ENCODE data around the gene TREML2. TPM values are rescaled to one million over a fixed set of nuclear protein-coding genes. Genes with fewer than 3 reads are reported as not detected.
A peak's percentile ranks its signal among the peaks of the same experiment; 100 is the strongest.

The TREML2 gene
- total RNA-seq, 1 experiment from 2014 or later = not detected

DNA sequence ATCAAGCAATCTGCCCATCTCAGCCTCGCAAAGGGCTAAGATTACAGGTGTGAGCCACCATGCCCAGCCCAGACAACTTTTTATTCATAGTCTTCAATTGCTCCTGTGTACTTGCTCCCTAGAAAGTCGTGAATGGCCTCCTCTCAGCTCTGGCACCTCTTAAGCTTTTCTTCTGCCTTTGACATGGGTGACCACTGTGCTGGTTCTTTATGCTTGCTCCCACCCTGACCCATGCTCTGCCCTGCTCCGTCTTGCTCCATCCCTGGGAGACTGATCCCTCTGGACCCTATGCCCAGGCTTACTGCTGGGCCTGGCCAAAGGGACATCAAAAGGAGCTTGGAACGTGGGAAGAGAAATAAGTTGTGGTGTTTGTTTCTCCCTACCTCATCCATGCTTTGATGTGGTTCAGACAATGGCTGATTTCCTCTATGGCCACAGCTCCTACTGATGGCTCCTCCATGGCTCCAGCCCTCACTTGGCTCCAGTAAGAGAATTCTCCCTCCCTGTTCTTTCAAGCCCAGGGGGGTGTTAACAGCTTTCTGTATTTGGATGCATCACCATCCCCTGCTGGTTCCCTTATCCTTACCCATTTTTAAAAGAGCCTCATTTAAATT, 30.3 kb downstream of the TREML2 start:
- no peaks in the 10 kb centered on the region for H3K79me2 ChIP-seq (ENCODE audit: low read length)
- no peak for DNase-seq
- ATAC-seq = no peak
- POLR2A ChIA-PET (ENCODE audit: unreplicated experiment) = no interaction called here
- H3F3A ChIP-seq (ENCODE audit: low read length, unreplicated experiment) = no peaks in the 10 kb centered on the region
- H3K4me1 ChIP-seq (ENCODE audit: insufficient read depth, low read length) = no peaks in the 10 kb centered on the region
- intact Hi-C loops (cut with micrococcal nuclease) = no loop called here
- H3K4me2 ChIP-seq (ENCODE audit: low read length) = no peak overlapping the region
- H2AFZ ChIP-seq (ENCODE audit: low read length) = no peak overlapping the region
- no TSS peak for BruUV-seq (replicated peaks)
- H3K36me3 ChIP-seq (ENCODE audit: low read depth, low read length) = no peaks in the 10 kb centered on the region
- TF ChIP-seq EZH2phosphoT487 (IDR thresholded peaks at IDR 0.05; ENCODE audit: borderline replicate concordance, low read length) (no peak), EZH2 (IDR thresholded peaks at IDR 0.05; ENCODE audit: low read length, unreplicated experiment) (no peak)
- TF ChIP-seq, protein P1, sequence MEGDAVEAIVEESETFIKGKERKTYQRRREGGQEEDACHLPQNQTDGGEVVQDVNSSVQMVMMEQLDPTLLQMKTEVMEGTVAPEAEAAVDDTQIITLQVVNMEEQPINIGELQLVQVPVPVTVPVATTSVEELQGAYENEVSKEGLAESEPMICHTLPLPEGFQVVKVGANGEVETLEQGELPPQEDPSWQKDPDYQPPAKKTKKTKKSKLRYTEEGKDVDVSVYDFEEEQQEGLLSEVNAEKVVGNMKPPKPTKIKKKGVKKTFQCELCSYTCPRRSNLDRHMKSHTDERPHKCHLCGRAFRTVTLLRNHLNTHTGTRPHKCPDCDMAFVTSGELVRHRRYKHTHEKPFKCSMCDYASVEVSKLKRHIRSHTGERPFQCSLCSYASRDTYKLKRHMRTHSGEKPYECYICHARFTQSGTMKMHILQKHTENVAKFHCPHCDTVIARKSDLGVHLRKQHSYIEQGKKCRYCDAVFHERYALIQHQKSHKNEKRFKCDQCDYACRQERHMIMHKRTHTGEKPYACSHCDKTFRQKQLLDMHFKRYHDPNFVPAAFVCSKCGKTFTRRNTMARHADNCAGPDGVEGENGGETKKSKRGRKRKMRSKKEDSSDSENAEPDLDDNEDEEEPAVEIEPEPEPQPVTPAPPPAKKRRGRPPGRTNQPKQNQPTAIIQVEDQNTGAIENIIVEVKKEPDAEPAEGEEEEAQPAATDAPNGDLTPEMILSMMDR (conservative IDR thresholded peaks at IDR 0.05; ENCODE audit: low read depth, low read length) = no peak
- no peaks in the 10 kb centered on the region for H4K20me1 ChIP-seq (ENCODE audit: low read length)
- no peak overlapping the region for H3K4me3 ChIP-seq (ENCODE audit: low read length)
- CTCF ChIA-PET = no interaction called here
- H3K9me3 ChIP-seq (ENCODE audit: low read length) = no peaks in the 10 kb centered on the region
- peaks cover 18% of the 10 kb centered on the region; the same call in 1 of the 2 replicates for H3K27me3 ChIP-seq (ENCODE audit: low read length)
- H3K9me2 ChIP-seq (replicated peaks; ENCODE audit: low read length) = no peaks in the 10 kb centered on the region
- no peak overlapping the region for H3K9ac ChIP-seq (ENCODE audit: low read length)
- H3K27ac ChIP-seq (ENCODE audit: low read length) = no peak overlapping the region

DNA sequence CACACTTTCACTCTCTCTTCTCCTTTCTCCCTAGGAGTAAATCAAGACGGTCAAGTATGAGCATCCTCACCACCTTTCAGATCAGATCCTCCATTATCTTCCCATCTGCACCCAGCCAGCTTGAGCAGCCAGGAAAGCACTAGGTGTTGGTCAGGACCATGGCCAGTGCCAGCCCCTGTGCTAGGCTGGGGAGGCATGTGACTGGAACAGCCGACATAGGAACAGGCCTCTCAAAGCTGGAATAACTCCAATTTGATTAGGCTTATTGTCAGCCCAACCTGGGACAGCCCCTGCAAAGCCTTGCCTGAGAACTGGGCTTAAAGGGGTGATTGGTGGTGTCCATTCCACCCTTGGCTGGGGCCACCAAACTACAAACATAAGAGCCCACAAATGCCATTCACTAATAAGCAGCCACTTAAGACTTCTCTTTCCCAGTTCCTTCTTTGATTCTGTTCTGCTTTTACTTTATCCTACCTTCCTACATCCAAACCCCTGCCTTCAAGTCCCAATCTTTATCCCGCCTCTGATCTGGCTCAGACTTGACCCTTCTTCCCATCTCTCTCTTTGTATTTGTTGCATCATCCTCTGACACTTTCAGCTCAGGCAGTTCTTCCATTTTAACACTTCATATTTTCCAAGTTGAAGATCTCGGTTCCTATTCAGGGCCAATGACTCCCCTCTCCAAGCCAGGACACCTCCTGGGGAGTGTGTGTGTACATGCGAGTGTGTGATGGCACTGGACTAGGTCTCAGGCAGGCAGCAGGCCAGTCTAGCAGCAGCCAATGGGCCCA, 33.6 kb downstream of the TREML2 start:
- 0 out of 2 replicates have a peak, but pooled peaks cover 15% of the 10 kb centered on the region for H3K27me3 ChIP-seq (ENCODE audit: low read length)
- POLR2A ChIA-PET (ENCODE audit: unreplicated experiment) = interaction anchor here (0.6 kb wide), 1 partner anchor 8 kb away, joined by 4 read pairs; no protein-coding TSS in a partner anchor
- H3K79me2 ChIP-seq (ENCODE audit: low read length) = no peaks in the 10 kb centered on the region
- no peaks in the 10 kb centered on the region for H3K9me3 ChIP-seq (ENCODE audit: low read length)
- no peaks in the 10 kb centered on the region for H4K20me1 ChIP-seq (ENCODE audit: low read length)
- H3K4me3 ChIP-seq (ENCODE audit: low read length) = no peak overlapping the region
- intact Hi-C loops (cut with micrococcal nuclease) = no loop called here
- BruUV-seq (replicated peaks) = no TSS peak
- no peak overlapping the region for H3K4me2 ChIP-seq (ENCODE audit: low read length)
- H3K9ac ChIP-seq (ENCODE audit: low read length) = no peak overlapping the region
- no peak for ATAC-seq
- no peaks in the 10 kb centered on the region for H3K4me1 ChIP-seq (ENCODE audit: insufficient read depth, low read length)
- TF ChIP-seq EZH2phosphoT487 (IDR thresholded peaks at IDR 0.05; ENCODE audit: borderline replicate concordance, low read length) (no peak), EZH2 (IDR thresholded peaks at IDR 0.05; ENCODE audit: low read length, unreplicated experiment) (no peak)
- TF ChIP-seq, protein P1 (conservative IDR thresholded peaks at IDR 0.05; ENCODE audit: low read depth, low read length) = no peak
- H2AFZ ChIP-seq (ENCODE audit: low read length) = no peak overlapping the region
- DNase-seq = peak; percentile 33
- CTCF ChIA-PET = no interaction called here
- H3K9me2 ChIP-seq (replicated peaks; ENCODE audit: low read length) = no peaks in the 10 kb centered on the region
- no peaks in the 10 kb centered on the region for H3K36me3 ChIP-seq (ENCODE audit: low read depth, low read length)
- H3K27ac ChIP-seq (ENCODE audit: low read length) = no peak overlapping the region
- no peaks in the 10 kb centered on the region for H3F3A ChIP-seq (ENCODE audit: low read length, unreplicated experiment)

Data from PC-3 (cell line).